H1 (cell line): ENCODE measurements around the gene SPOCD1. TPM values are rescaled to one million over a fixed set of nuclear protein-coding genes. Genes with fewer than 3 reads are reported as not detected.

Experiments used
- CTCF ChIA-PET: fragments of 300-600 bp; sonication (Branson Sonifier 250); formaldehyde crosslinking; loops from one replicate; lab custom pipeline; 2021; ENCODE audit not compliant: partially characterized antibody; lab: Charles Lee
- POLR2A ChIA-PET: fragments of 300-600 bp; sonication (Branson Sonifier 250); formaldehyde crosslinking; loops from one replicate; lab custom pipeline; 2021; ENCODE audit warnings: inconsistent platforms; ENCODE audit not compliant: partially characterized antibody; lab: Charles Lee
- DNase-seq, 2 experiments: peaks; one replicate each; pipeline versions ENCODE4 v3.0.0 to v3.0.0-alpha.2; 2010 to 2022; ENCODE audit warnings: low spot score in 2 of 2, low read depth in 1 of 2, mixed read lengths in 1 of 2
- FAIRE-seq: peaks from 2 replicates; lab custom pipeline; 2011; peaks lifted over from hg19 to GRCh38; lab: Jason Lieb, UNC
- H2AFZ ChIP-seq: 2 replicates; pipeline ENCODE4 v1.8.1; 2012; ENCODE audit warnings: low read length, inconsistent platforms
- H2AK5ac ChIP-seq: 2 replicates; pipeline ENCODE4 v1.6.1; 2013; ENCODE audit warnings: low read depth, low read length
- H2BK120ac ChIP-seq: replicated peaks from 2 replicates; pipeline ENCODE3; 2013; ENCODE audit warnings: low read depth, low read length, inconsistent platforms
- H2BK12ac ChIP-seq: 2 replicates; pipeline ENCODE4 v1.6.1; 2013; ENCODE audit warnings: low read depth, low read length
- H2BK15ac ChIP-seq: 2 replicates; pipeline ENCODE4 v1.6.1; 2013; ENCODE audit warnings: low read length
- H2BK20ac ChIP-seq: 2 replicates; pipeline ENCODE4 v1.6.1; 2013; ENCODE audit warnings: low read length
- H2BK5ac ChIP-seq: 2 replicates; pipeline ENCODE4 v1.6.1; 2013; ENCODE audit warnings: low read depth, low read length
- H3K14ac ChIP-seq: 2 replicates; pipeline ENCODE4 v1.6.1; 2013; ENCODE audit warnings: inconsistent platforms; ENCODE audit not compliant: insufficient read length
- H3K18ac ChIP-seq: 2 replicates; pipeline ENCODE4 v1.6.1; 2013; ENCODE audit warnings: low read length; ENCODE audit errors: extremely low read depth
- H3K23ac ChIP-seq: 2 replicates; pipeline ENCODE4 v1.6.1; 2013; ENCODE audit warnings: inconsistent platforms; ENCODE audit not compliant: insufficient read length
- H3K23me2 ChIP-seq: 2 replicates; pipeline ENCODE4 v1.6.1; 2013; ENCODE audit warnings: low read depth, low read length
- H3K27ac ChIP-seq: 2 replicates; pipeline ENCODE4 v1.6.1; 2011; ENCODE audit warnings: low read depth, low read length, inconsistent platforms
- H3K27me3 ChIP-seq, 4 experiments: replicated peaks in 1 of 4; 1 replicate in 1 of 4; 2 replicates in 3 of 4; pipeline versions ENCODE4 v1.6.1 to v1.8.1; 2011 to 2013; ENCODE audit warnings: low read length in 3 of 4, mild to moderate bottlenecking in 3 of 4, inconsistent platforms in 2 of 4, mixed read lengths in 2 of 4, moderate library complexity in 1 of 4; ENCODE audit not compliant: control insufficient read depth in 3 of 4, insufficient read depth in 3 of 4; ENCODE audit errors: extremely low read depth in 1 of 4
- H3K36me3 ChIP-seq, 4 experiments: 2 replicates each; pipeline versions ENCODE4 v1.6.1 to v1.8.1; 2011 to 2013; ENCODE audit warnings: mild to moderate bottlenecking in 4 of 4, low read length in 3 of 4, moderate library complexity in 2 of 4, control low read depth in 1 of 4, inconsistent platforms in 1 of 4; ENCODE audit not compliant: insufficient read depth in 4 of 4, control insufficient read depth in 2 of 4
- H3K4ac ChIP-seq: replicated peaks from 2 replicates; pipeline ENCODE3; 2013; ENCODE audit warnings: low read length, low read depth, mixed read lengths, inconsistent platforms; ENCODE audit not compliant: insufficient read length
- H3K4me1 ChIP-seq, 4 experiments: replicated peaks in 1 of 4; 1 replicate in 1 of 4; 2 replicates in 3 of 4; pipeline versions ENCODE4 v1.6.1 to v1.8.1; 2011 to 2013; ENCODE audit warnings: low read length in 3 of 4, inconsistent platforms in 2 of 4, mixed read lengths in 1 of 4; ENCODE audit not compliant: insufficient read depth in 4 of 4, control insufficient read depth in 3 of 4
- H3K4me2 ChIP-seq, 2 experiments: 2 replicates each; pipeline versions ENCODE4 v1.6.1 to v1.8.1; 2011 to 2013; ENCODE audit warnings: low read depth in 2 of 2, low read length in 2 of 2, control low read depth in 1 of 2, inconsistent platforms in 1 of 2, mild to moderate bottlenecking in 1 of 2; ENCODE audit not compliant: insufficient read depth in 1 of 2
- H3K4me3 ChIP-seq, 4 experiments: fragments of 200-600, 300-600 bp in 1 of 4; sonication (generic), shearing (Covaris generic), sonication (Bioruptor Twin) in 1 of 4; 2 replicates each; pipeline versions ENCODE4 v1.5.1 to v1.8.1; 2011 to 2016; ENCODE audit warnings: low read length in 4 of 4, low read depth in 3 of 4, control low read depth in 2 of 4, inconsistent platforms in 2 of 4, mild to moderate bottlenecking in 2 of 4, mixed read lengths in 1 of 4, moderate library complexity in 1 of 4; ENCODE audit not compliant: insufficient read depth in 2 of 4; ENCODE audit errors: extremely low read depth in 1 of 4
- H3K56ac ChIP-seq: replicated peaks from 2 replicates; pipeline ENCODE3; 2013; ENCODE audit warnings: low read depth, mild to moderate bottlenecking, mixed read lengths, low read length, inconsistent platforms; ENCODE audit not compliant: insufficient read length
- H3K79me1 ChIP-seq: 2 replicates; pipeline ENCODE4 v1.6.1; 2013; ENCODE audit warnings: low read depth, low read length, control low read depth
- H3K79me2 ChIP-seq, 2 experiments: 2 replicates each; pipeline versions ENCODE4 v1.6.1 to v1.8.1; 2012 to 2013; ENCODE audit warnings: low read length in 2 of 2, mild to moderate bottlenecking in 2 of 2, inconsistent platforms in 1 of 2; ENCODE audit not compliant: insufficient read depth in 2 of 2, control insufficient read depth in 1 of 2
- H3K9ac ChIP-seq, 4 experiments: replicated peaks in 1 of 4; 1 replicate in 1 of 4; 2 replicates in 3 of 4; pipeline versions ENCODE4 v1.6.1 to v1.8.1; 2011 to 2013; ENCODE audit warnings: low read depth in 3 of 4, low read length in 3 of 4, control low read depth in 2 of 4, mild to moderate bottlenecking in 2 of 4, moderate library complexity in 2 of 4, inconsistent platforms in 1 of 4; ENCODE audit errors: extremely low read depth in 1 of 4
- H3K9me3 ChIP-seq, 2 experiments: 2 replicates each; pipeline versions ENCODE4 v1.6.1 to v1.8.1; 2012 to 2013; ENCODE audit warnings: mild to moderate bottlenecking in 2 of 2, moderate library complexity in 2 of 2, control low read depth in 1 of 2, inconsistent platforms in 1 of 2, low read depth in 1 of 2, low read length in 1 of 2, mixed read lengths in 1 of 2; ENCODE audit not compliant: insufficient read depth in 2 of 2
- H4K20me1 ChIP-seq, 2 experiments: replicated peaks in 1 of 2; 2 replicates each; pipeline versions ENCODE3 to v1.8.1; 2011 to 2013; ENCODE audit warnings: inconsistent platforms in 2 of 2, low read length in 2 of 2, mild to moderate bottlenecking in 1 of 2; ENCODE audit not compliant: insufficient read depth in 2 of 2, control insufficient read depth in 1 of 2
- H4K5ac ChIP-seq: 2 replicates; pipeline ENCODE4 v1.6.1; 2013; ENCODE audit warnings: low read length, low read depth, mixed read lengths, inconsistent platforms; ENCODE audit not compliant: insufficient read length
- H4K8ac ChIP-seq: 2 replicates; pipeline ENCODE4 v1.8.0; 2013; ENCODE audit warnings: mild to moderate bottlenecking, moderate library complexity, low read length, inconsistent platforms; ENCODE audit not compliant: insufficient read depth; ENCODE audit errors: extremely low read depth
- H4K91ac ChIP-seq: replicated peaks from 2 replicates; pipeline ENCODE3; 2013; ENCODE audit warnings: low read length, mixed read lengths, inconsistent platforms; ENCODE audit not compliant: insufficient read length
- ATF3 ChIP-seq: IDR thresholded peaks from 2 replicates; pipeline ENCODE4 v1.6.1; 2011; ENCODE audit warnings: low read depth, mild to moderate bottlenecking, low read length; ENCODE audit not compliant: insufficient read depth
- CHD2 ChIP-seq: IDR thresholded peaks from 2 replicates; pipeline ENCODE4 v1.6.1; 2012; ENCODE audit warnings: low read length, improper control_type of control experiment
- E2F6 ChIP-seq: IDR thresholded peaks from 2 replicates; pipeline ENCODE4 v1.6.1; 2012; ENCODE audit warnings: inconsistent platforms
- HDAC2 ChIP-seq, 2 experiments: fragments of 300-600 bp in 1 of 2; sonication (generic) in 1 of 2; IDR thresholded peaks; 2 replicates each; pipeline ENCODE4 v1.6.1; 2011 to 2012; ENCODE audit warnings: low read depth in 2 of 2, low read length in 2 of 2, mild to moderate bottlenecking in 2 of 2, moderate library complexity in 2 of 2, borderline replicate concordance in 1 of 2, inconsistent platforms in 1 of 2
- JUN ChIP-seq: IDR thresholded peaks from 2 replicates; pipeline ENCODE4 v1.6.1; 2011; ENCODE audit warnings: low read depth, mild to moderate bottlenecking, improper control_type of control experiment, low read length
- MAFK ChIP-seq: IDR thresholded peaks from 2 replicates; pipeline ENCODE4 v1.6.1; 2012; ENCODE audit warnings: low read depth, mild to moderate bottlenecking, improper control_type of control experiment, low read length
- PHF8 ChIP-seq: fragments of 200-600 bp; sonication (generic); conservative IDR thresholded peaks from 2 replicates; pipeline ENCODE4 v1.7.1; 2012; ENCODE audit warnings: low read depth, mild to moderate bottlenecking, inconsistent platforms, low read length, moderate library complexity
- RBBP5 ChIP-seq: IDR thresholded peaks from 2 replicates; pipeline ENCODE4 v1.7.1; 2012; ENCODE audit warnings: low read depth, mild to moderate bottlenecking, inconsistent platforms, low read length, moderate library complexity, borderline replicate concordance
- RXRA ChIP-seq: IDR thresholded peaks from 2 replicates; pipeline ENCODE4 v1.6.1; 2011; ENCODE audit warnings: low read depth, mild to moderate bottlenecking, low read length, moderate library complexity; ENCODE audit not compliant: insufficient read depth
- SIN3A ChIP-seq, 2 experiments: IDR thresholded peaks in 1 of 2; conservative IDR thresholded peaks in 1 of 2; 2 replicates each; pipeline ENCODE4 v1.6.1; 2011 to 2012; ENCODE audit warnings: low read length in 2 of 2, improper control_type of control experiment in 1 of 2, low read depth in 1 of 2, mild to moderate bottlenecking in 1 of 2
- SIX5 ChIP-seq: IDR thresholded peaks from 2 replicates; pipeline ENCODE4 v1.6.1; 2011; ENCODE audit warnings: mild to moderate bottlenecking, low read depth, low read length
- TAF7 ChIP-seq: optimal IDR thresholded peaks from 2 replicates; pipeline ENCODE3; 2011; ENCODE audit warnings: low read depth, mild to moderate bottlenecking, inconsistent platforms, low read length, moderate library complexity, borderline replicate concordance
- YY1 ChIP-seq: IDR thresholded peaks from 2 replicates; pipeline ENCODE4 v1.6.1; 2011; ENCODE audit warnings: low read depth, mild to moderate bottlenecking, low read length
- WGBS, 2 experiments: shearing (Covaris generic) in 1 of 2; methylation state at CpG; one replicate each; pipeline versions ENCODE4 v1.1.6 to v1.1.7; 2013 to 2015; ENCODE audit warnings: low lambda C conversion rate in 2 of 2, mixed read lengths in 2 of 2, inconsistent platforms in 1 of 2, low coverage in 1 of 2, missing lambda C conversion rate in 1 of 2; ENCODE audit not compliant: insufficient replicate concordance in 2 of 2, insufficient coverage in 1 of 2, insufficient read length in 1 of 2; ENCODE audit errors: extremely low coverage in 1 of 2, missing lambda C conversion rate in 1 of 2; 5-methylcytosine and 5-hydroxymethylcytosine counted together
- polyA plus RNA-seq, 7 experiments: library from polyadenylated mRNA; depleted of rRNA in 3 of 7; stranded (reverse) in 5 of 7; unstranded in 2 of 7; fragments of >200 nt in 5 of 7; fragments of 200-250 nt in 2 of 7; gene quantifications; 1 replicate in 5 of 7; 2 replicates in 1 of 7; 4 replicates in 1 of 7; pipeline versions ENCODE4 v1.2.1 to v1.2.3, GENCODE V29; 2011 to 2013; ENCODE audit warnings: missing spikeins in 2 of 7, mixed read lengths in 2 of 7
- total RNA-seq: library from RNA; stranded (reverse); fragmentation: NEBNext Ultra II Directional; extraction: Animal tissue kit (Norgen Biotek cat#: 25700); gene quantifications from 2 replicates; pipeline ENCODE4 v1.2.1, GENCODE V29; 2021

SPOCD1 gene
- total and polyA plus RNA-seq, 2 of the 8 experiments (the other 6 are each of a cell fraction or from before 2014, with no cell fraction given): 1.8 to 2.9 TPM

DNA sequence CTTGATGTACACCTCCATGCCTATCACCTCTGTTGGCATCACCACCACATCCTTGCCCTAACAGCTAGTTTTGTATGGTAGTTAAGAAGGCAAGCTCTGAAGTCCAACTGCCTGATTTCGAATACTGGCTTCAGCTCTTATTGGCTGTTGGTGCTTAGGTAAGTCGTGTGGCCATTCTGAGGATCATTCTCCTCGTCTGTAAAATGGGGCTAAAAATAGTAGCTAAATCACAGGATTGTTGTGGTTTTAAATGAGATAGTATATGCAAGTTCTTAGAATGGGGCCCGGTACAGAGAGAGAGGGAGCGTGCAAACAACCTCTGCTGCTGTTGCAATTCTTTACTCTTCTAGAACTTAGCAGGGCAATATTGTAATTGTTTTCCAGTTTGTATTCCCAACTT is 20.8 kb upstream of the SPOCD1 start:
- Histone ChIP-seq H3K79me2 (no peaks in the 10 kb centered on the region), H3K56ac (no peak overlapping the region), H3K27me3 (no peaks in the 10 kb centered on the region), H3K9me3 (no peaks in the 10 kb centered on the region), H3K79me1 (no peaks in the 10 kb centered on the region), H3K4me3 (no peak overlapping the region), H3K27ac (no peak overlapping the region), H2BK5ac (no peak overlapping the region), H3K4me1 (no peaks in the 10 kb centered on the region), H3K23me2 (no peaks in the 10 kb centered on the region), H2AK5ac (no peak overlapping the region), H3K4me2 (no peak overlapping the region), H4K91ac (no peak overlapping the region), H3K23ac (no peak overlapping the region), H3K36me3 (no peaks in the 10 kb centered on the region), H3K9ac (no peak overlapping the region), H2BK20ac (no peak overlapping the region), H2AFZ (no peak overlapping the region), H4K8ac (no peak overlapping the region), H4K20me1 (no peaks in the 10 kb centered on the region), H4K5ac (no peak overlapping the region), H2BK12ac (no peak overlapping the region), H3K4ac (no peak overlapping the region), H2BK15ac (no peak overlapping the region), H2BK120ac (no peak overlapping the region), H3K18ac (no peak overlapping the region), H3K14ac (no peak overlapping the region)
- 92% methylated on average over 5 of the region's 5 CpGs; no CpG with 5 or more reads in 1 of the 2 experiments for WGBS, 2 experiments
- CTCF ChIA-PET: interaction anchor here (0.9 to 4.1 kb wide), 4 partner anchors 20 to 127 kb away, joined by 3 to 20 read pairs (median 4); partner anchors contain the start of gene SPOCD1
- POLR2A ChIA-PET: no interaction called here
- DNase-seq (no peak), FAIRE-seq (no peak)
- TF ChIP-seq MAFK (no peak), HDAC2 (IDR thresholded peaks at IDR 0.05; ENCODE audit: borderline replicate concordance in 1 of 2, low read depth in 2 of 2, low read length in 2 of 2) (no peak), SIN3A (conservative IDR thresholded peaks at IDR 0.05 in 1 of 2, IDR thresholded peaks at IDR 0.05 in 1 of 2; ENCODE audit: low read depth in 1 of 2, low read length in 2 of 2) (no peak), SIX5 (no peak), RXRA (no peak), ATF3 (no peak), RBBP5 (no peak), JUN (no peak), TAF7 (no peak), PHF8 (no peak), E2F6 (no peak), YY1 (no peak), CHD2 (no peak)
